C1 segment of cervical spinal cord (tissue), 14 donors: ENCODE results near the gene COPG2.

Source experiments
- DNase-seq, 14 donors: peaks; one replicate each; lab custom pipeline; 2025; lab: John Stamatoyannopoulos, UW

COPG2 gene

GRCh38 chr7:130475776-130476175 lies 192.8 kb downstream of the COPG2 start:
- no peak for DNase-seq

DNA sequence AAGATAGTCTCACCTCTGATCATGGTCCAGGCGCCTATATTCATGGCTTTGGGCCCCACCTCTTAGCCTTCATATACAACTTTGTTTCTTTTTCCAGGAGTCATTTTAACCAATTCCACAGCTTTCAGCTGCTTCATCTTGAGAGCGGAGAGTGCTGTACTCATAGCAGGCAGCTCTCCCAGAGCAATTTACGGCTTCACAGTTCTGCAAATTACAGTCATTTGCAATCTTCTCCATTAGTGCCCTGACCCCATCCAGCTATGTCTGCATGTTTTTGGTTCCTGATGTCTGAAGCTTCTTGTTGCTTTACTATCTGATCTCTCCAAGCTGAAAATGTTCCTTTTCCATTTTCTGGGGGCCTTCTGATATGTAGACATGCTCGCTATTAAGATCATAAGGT lies 194.7 kb downstream of the COPG2 start:
- no peak for DNase-seq

DNA sequence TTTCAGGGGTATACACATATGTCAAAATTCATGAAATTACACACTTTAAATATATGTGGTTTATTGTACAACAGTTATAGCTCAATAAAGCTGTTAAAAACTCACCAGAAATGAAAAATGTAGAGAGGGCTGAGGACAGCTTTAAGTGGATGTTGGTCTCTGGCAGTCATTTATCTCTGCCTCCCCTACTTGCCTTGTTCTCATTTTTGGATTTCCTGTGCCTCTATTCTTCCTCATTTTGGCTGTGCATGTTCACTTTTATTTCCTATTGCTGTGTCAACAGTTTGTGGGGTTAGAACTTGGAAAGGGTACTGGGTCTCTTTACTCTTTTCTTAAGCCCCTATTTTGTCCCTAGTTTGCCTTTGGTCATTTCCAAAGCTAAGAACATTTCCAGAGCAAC lies 195.3 kb downstream of the COPG2 start:
- DNase-seq, result no peak

DNA sequence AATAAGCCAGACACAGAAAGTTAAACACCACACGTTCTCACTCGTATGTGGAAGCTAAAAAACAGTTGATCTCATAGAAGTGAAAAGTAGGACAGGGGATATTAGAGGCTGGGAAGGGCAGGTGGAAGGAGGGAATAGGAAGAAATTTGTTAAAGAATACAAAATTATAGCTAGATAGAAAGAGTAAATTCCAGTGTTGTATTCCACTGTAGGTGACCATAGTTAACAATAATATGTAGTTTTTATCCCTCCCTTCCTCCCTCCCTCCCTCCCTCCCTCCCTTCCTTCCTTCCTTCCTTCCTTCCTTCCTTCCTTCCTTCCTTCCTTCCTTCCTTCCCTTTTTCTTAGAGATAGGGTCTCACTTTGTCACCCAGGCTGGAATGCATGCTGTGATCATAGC lies 196.6 kb downstream of the COPG2 start:
- DNase-seq, result no peak

GRCh38 chr7:130468612-130469011 lies 199.9 kb downstream of the COPG2 start:
- no peak for DNase-seq

DNA sequence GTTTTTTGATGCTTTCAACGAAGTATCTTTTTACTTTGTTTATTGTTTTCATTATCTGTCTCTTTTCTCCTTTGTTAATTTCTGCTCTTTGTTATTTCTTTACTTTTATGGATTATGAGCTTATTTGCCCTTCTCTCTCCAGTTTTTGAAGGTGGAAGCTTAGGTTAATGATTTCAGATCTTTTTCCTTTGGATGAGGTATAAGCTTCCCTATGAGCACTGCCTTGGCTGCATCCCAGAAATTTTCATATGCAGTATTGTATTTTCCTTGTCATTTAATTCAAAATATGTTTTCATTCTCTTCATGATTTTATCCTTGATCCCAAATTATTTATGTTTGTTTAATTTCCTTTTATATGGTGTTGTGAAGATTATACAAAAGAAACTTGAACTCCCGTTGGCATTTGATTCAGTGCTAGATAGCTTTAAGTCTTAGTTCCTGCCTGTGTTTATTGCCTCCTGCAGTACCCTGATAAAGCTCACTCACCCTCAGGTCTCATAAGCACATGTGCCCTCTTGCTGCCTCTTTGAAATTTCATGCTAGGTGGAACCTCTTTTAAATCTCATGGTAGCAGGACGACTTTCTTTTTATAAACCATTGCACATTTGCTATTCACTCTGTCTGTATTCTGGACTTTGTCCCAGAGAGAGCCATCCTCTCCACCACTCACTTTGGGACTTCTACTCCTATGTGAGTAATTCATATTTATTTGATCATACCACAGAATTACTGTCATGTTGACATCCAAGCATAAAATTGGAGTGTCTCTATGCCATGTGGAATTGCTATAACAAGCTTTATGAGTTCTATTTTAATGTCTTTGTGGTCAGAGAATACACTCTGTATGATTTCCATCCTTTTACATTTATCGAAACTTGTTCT lies 204.8 kb downstream of the COPG2 start:
- DNase-seq, result no peak

GRCh38 chr7:130461272-130461671 lies 207.3 kb downstream of the COPG2 start:
- DNase-seq, result no peak

- no peak for DNase-seq
These were observed 210.3 kb downstream of the COPG2 start for GRCh38 chr7:130458257-130458656.
